Measurements from ENCODE around the gene MYOG.

The MYOG gene

DNA sequence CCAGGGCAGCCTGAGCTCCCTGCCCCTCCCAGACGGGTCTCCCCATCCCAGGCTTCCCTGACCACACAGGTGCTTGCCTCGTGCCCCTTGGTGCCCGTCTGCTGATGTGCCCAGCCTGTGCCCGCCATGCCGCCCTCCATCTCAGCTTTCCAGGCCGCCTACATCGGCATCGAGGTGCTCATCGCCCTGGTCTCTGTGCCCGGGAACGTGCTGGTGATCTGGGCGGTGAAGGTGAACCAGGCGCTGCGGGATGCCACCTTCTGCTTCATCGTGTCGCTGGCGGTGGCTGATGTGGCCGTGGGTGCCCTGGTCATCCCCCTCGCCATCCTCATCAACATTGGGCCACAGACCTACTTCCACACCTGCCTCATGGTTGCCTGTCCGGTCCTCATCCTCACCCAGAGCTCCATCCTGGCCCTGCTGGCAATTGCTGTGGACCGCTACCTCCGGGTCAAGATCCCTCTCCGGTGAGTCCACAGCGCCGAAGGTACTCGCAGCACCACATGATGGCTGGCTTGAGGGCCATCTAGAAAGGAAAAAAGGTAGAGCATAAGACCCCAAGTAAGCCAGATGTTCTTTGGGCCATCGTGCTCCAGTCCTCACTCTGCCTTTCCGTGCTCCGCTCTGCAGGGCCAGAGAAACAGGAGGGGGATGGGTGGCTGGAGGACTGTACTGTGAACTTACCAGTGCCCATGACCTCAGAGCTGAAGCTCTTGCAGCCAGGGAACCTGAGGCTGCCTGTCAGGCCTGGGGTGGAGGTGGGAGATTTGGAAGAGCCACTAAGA lies 43.1 kb upstream of the MYOG start:
- DNase-seq = peak; percentile 31
- Histone ChIP-seq H3K9me3 (ENCODE audit: severe bottlenecking) (no peaks in the 10 kb centered on the region), H3K27ac (no peak overlapping the region), H3K4me3 (ENCODE audit: low read depth, low read length) (peak overlapping the region; percentile 73), H3K27me3 (ENCODE audit: insufficient read depth, low read depth, severe bottlenecking) (no peaks in the 10 kb centered on the region), H3K36me3 (peaks cover 34% of the 10 kb centered on the region)
- TF ChIP-seq, protein P1, sequence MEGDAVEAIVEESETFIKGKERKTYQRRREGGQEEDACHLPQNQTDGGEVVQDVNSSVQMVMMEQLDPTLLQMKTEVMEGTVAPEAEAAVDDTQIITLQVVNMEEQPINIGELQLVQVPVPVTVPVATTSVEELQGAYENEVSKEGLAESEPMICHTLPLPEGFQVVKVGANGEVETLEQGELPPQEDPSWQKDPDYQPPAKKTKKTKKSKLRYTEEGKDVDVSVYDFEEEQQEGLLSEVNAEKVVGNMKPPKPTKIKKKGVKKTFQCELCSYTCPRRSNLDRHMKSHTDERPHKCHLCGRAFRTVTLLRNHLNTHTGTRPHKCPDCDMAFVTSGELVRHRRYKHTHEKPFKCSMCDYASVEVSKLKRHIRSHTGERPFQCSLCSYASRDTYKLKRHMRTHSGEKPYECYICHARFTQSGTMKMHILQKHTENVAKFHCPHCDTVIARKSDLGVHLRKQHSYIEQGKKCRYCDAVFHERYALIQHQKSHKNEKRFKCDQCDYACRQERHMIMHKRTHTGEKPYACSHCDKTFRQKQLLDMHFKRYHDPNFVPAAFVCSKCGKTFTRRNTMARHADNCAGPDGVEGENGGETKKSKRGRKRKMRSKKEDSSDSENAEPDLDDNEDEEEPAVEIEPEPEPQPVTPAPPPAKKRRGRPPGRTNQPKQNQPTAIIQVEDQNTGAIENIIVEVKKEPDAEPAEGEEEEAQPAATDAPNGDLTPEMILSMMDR (IDR thresholded peaks at IDR 0.05; ENCODE audit: low read depth, low read length) = no peak

DNA sequence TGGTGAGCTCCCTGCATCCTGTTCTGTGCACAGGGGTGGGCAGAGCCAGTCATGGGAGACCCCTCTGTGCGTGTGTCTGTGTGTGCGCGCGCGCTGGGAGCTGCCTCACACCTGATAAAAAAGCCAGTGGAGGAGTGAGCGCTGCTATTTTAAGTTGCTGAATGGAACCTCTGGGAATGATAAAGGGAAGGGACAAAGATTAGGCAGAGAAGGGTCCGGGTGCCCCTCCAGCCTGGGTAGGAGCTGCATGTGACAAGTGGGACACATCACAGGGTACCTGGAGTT lies 42.6 kb upstream of the MYOG start:
- peak overlapping the region; percentile 7 for H3K27ac ChIP-seq
- H3K9me3 ChIP-seq (ENCODE audit: severe bottlenecking) = no peaks in the 10 kb centered on the region
- H3K36me3 ChIP-seq = peaks cover 34% of the 10 kb centered on the region
- no peaks in the 10 kb centered on the region for H3K27me3 ChIP-seq (ENCODE audit: insufficient read depth, low read depth, severe bottlenecking)
- TF ChIP-seq, protein P1 (IDR thresholded peaks at IDR 0.05; ENCODE audit: low read depth, low read length) = no peak; the same call in 1 of the 2 replicates
- no peak for DNase-seq
- H3K4me3 ChIP-seq (ENCODE audit: low read depth, low read length) = peak overlapping the region; percentile 73

DNA sequence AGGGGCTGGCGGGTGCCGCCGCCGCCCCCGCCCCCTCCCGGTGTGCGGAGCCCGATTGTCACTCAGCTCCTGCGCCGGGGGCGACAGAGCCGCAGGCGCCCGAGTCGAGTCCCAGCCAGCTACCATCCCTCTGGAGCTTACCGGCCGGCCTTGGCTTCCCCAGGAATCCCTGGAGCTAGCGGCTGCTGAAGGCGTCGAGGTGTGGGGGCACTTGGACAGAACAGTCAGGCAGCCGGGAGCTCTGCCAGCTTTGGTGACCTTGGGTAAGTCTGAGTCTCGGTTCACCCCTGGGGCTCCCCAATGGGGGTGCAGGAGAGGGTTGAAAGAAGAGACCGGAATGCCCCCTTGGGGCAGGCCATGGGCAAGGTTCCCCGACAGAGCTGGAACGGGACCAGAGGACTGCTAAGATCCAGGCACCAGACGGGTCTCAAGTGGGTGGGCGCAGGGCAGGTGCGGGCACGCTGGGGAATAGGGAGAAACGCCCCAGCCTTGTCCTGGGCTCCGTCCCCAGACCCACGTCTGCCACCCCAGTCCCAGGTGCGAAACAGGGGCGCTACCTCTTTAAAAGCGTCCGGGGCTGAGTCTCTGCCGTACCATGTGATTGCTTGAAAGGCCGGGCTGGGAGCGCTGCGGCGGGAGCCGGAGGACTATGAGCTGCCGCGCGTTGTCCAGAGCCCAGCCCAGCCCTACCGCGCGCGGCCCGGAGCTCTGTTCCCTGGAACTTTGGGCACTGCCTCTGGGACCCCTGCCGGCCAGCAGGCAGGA lies 42.0 kb upstream of the MYOG start, which contains the start of gene ADORA1:
Gene ADORA1, plus strand, starts transcription at position 61 of the 765 bp plus-strand sequence. CDS start 1,116 bp downstream, outside the sequence.
- H3K27me3 ChIP-seq (ENCODE audit: insufficient read depth, low read depth, severe bottlenecking) = no peaks in the 10 kb centered on the region
- TF ChIP-seq, protein P1 (IDR thresholded peaks at IDR 0.05; ENCODE audit: low read depth, low read length) = peak; percentile 51; the same call in 1 of the 2 replicates
- H3K4me3 ChIP-seq (ENCODE audit: low read depth, low read length) = peak within 1 kb of the TSS; percentile 73
- peak within 1 kb of the TSS; percentile 7 for H3K27ac ChIP-seq
- H3K9me3 ChIP-seq (ENCODE audit: severe bottlenecking) = no peaks in the 10 kb centered on the region
- peak; percentile 90 for DNase-seq
- H3K36me3 ChIP-seq = peaks cover 34% of the 10 kb centered on the region

DNA sequence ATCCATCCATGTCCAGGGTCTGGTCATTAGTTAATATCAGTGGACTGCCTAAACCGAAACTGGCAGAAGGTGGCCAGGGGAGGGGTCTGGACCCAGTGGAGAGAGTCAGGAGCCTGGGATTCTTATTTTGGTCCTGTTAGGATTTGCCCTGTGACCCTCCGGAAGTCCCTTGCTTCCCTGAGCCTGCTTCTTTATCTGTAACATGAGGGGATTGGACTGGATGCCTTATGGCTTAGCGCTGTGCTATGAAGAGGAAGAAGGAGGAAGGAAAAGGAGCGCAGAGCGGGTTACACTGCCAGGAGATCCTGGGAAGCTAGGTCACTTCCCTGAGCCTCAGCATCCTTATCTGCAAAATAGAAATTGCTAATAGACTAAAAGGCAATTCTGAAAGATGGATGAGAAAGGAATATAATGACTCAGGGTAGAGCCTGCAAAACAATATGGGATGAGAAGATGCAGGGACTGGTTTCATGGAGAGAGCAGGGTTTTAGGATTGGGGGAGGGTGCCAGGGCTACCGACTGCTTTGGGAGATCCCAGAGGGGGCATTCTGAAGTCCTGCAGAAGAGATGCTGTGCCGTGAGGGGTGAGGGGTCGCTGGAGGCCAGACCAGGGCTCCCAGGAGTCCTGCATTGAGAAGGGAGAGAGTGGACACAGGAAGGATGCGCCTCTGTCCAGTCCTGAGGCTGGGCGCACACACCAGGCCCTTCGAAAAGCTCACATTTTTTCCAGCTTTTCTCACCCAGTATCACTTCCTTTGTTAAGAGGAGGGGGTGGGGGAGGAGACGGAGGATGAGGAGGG lies 41.3 kb upstream of the MYOG start:
- H3K27me3 ChIP-seq (ENCODE audit: insufficient read depth, low read depth, severe bottlenecking) = no peaks in the 10 kb centered on the region
- H3K4me3 ChIP-seq (ENCODE audit: low read depth, low read length) = peak overlapping the region; percentile 73
- TF ChIP-seq, protein P1 (IDR thresholded peaks at IDR 0.05; ENCODE audit: low read depth, low read length) = no peak
- peak; percentile 50 for DNase-seq
- H3K36me3 ChIP-seq = peaks cover 29% of the 10 kb centered on the region
- H3K9me3 ChIP-seq (ENCODE audit: severe bottlenecking) = no peaks in the 10 kb centered on the region
- H3K27ac ChIP-seq = peak overlapping the region; percentile 7

DNA sequence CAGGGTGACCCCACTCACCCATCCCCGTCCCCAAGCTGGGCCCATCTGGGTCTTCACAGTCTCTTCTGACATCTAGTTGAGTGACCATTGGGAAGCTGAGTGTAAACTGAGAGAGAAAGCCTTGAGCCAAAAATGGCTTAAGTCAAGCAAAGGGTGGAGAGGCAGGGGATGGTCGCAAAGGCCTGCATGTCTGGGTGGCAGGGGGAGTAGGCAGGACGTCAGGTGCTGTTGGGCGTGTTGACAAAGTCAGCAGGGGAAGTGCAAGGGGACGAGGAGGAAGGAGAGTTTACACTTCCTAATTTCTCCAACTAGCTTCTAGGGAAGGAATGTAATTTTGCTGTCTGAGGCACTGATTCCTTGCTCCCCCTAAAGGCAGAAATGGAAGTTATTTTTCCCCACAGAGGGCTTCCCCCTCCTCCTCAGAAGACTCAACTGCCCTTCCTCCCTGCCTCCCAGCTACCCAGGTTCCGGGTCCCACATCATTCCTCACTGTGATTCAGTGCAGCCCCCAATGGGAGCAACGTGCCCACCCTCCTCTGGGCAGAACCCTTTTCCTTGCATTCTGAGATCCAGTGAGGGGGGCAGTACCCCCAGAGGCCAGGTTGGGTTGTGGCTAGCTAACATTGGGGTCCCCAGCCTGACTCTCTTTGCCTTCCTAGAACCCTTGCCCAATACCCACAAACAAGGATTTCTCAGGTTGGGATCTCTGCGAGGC lies 40.5 kb upstream of the MYOG start:
- Histone ChIP-seq H3K27ac (peak overlapping the region; percentile 7), H3K9me3 (ENCODE audit: severe bottlenecking) (no peaks in the 10 kb centered on the region), H3K4me3 (ENCODE audit: low read depth, low read length) (peak overlapping the region; percentile 73), H3K27me3 (ENCODE audit: insufficient read depth, low read depth, severe bottlenecking) (no peaks in the 10 kb centered on the region), H3K36me3 (peaks cover 24% of the 10 kb centered on the region)
- DNase-seq = peak; percentile 60
- TF ChIP-seq, protein P1 (IDR thresholded peaks at IDR 0.05; ENCODE audit: low read depth, low read length) = peak; percentile 94

Measured in WERI-Rb-1 (cell line).